ENCODE measurements around the gene PHF10.
"Not testable (repeated sequence)": the region's sequence is repeated elsewhere in the genome, so short reads cannot be mapped to it uniquely, and the experiment has no call there.

Gene PHF10

GRCh38 chr6:169724494-169725124 is at the start of gene PHF10:
TSS of gene PHF10 (minus strand) at chr6:169724500. CDS start at chr6:169723931, 569 bp downstream.
- DNase-seq (ENCODE audit: low read depth): no peak
- peak within 1 kb of the TSS; percentile 65 for H3K4me3 ChIP-seq (ENCODE audit: low read depth, low read length)
- TF ChIP-seq, protein P1, sequence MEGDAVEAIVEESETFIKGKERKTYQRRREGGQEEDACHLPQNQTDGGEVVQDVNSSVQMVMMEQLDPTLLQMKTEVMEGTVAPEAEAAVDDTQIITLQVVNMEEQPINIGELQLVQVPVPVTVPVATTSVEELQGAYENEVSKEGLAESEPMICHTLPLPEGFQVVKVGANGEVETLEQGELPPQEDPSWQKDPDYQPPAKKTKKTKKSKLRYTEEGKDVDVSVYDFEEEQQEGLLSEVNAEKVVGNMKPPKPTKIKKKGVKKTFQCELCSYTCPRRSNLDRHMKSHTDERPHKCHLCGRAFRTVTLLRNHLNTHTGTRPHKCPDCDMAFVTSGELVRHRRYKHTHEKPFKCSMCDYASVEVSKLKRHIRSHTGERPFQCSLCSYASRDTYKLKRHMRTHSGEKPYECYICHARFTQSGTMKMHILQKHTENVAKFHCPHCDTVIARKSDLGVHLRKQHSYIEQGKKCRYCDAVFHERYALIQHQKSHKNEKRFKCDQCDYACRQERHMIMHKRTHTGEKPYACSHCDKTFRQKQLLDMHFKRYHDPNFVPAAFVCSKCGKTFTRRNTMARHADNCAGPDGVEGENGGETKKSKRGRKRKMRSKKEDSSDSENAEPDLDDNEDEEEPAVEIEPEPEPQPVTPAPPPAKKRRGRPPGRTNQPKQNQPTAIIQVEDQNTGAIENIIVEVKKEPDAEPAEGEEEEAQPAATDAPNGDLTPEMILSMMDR (IDR thresholded peaks at IDR 0.05; ENCODE audit: low read depth, low read length, missing control alignments): no peak

GRCh38 chr6:169766921-169767736 is 42.8 kb upstream of the PHF10 start:
- TF ChIP-seq, protein P1 (IDR thresholded peaks at IDR 0.05; ENCODE audit: low read depth, low read length, missing control alignments): no peak

GRCh38 chr6:169766232-169766631 is 41.9 kb upstream of the PHF10 start:
- TF ChIP-seq, protein P1 (IDR thresholded peaks at IDR 0.05; ENCODE audit: low read depth, low read length, missing control alignments): no peak
- DNase-seq (ENCODE audit: low read depth): no peak
- no peak overlapping the region for H3K4me3 ChIP-seq (ENCODE audit: low read depth, low read length)

More at GRCh38 chr6:169766921-169767736, 42.8 kb upstream of the PHF10 start:
- DNase-seq (ENCODE audit: low read depth): no peak
- H3K4me3 ChIP-seq (ENCODE audit: low read depth, low read length): no peak overlapping the region

DNA sequence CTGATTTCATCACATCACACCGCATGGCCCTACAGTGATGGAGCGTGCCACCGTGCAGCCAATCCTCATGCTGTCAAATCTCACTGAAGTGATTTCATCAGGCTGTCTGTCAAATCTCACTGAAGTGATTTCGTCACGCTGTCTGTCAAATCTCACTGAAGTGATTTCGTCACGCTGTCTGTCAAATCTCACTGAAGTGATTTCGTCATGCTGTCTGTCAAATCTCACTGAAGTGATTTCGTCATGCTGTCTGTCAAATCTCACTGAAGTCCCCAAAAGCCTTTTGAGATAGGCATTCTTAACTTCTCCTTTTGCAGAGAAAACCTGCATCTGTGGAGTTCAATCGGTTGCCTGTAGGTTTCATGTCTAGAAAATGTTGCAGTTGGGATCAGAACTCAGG is 41.5 kb upstream of the PHF10 start:
- not testable (repeated sequence) for H3K4me3 ChIP-seq (ENCODE audit: low read depth, low read length); DNase-seq (ENCODE audit: low read depth)

DNA sequence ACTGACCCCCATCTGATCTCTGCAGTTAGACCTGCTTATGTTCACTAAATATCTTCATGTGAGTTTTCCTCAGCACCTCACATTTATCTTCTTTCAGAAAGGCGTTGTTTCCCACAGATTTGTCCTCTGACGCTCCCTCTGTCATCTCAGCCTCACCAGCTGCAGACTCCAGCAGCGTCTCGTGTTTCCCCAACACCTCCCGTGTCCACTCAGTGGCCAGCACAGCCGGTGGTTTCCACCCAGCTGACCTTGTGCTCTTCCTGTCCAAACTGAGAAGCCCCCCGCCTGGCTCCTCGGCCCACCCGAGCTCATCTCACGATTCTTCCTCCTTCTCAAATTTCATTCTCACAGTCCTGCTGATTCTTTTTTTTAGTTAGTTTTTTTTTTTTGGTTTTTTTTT is 39.6 kb upstream of the PHF10 start:
- DNase-seq (ENCODE audit: low read depth): no peak
- H3K4me3 ChIP-seq (ENCODE audit: low read depth, low read length): no peak overlapping the region
- TF ChIP-seq, protein P1 (IDR thresholded peaks at IDR 0.05; ENCODE audit: low read depth, low read length, missing control alignments): no peak

DNA sequence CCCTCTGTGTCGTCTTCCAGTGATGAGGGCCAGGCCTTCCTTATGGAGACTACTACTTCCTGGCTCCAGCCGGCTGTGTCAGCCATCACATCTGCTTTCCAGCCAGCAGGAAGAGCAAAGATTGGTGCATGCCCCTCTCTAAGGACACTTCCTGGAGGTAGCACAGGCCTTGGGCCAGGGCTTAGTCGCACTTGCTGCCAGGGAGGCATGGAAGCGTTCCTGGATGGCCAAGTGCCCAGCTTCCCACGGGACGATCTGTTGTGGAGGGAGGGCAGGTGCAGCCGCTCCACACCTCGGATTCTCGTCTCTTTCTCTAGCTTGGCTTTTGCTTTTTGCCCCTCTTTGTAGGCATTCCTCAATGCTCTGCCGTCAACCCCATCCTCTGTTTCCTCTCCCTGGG is 39.0 kb upstream of the PHF10 start:
- TF ChIP-seq, protein P1 (IDR thresholded peaks at IDR 0.05; ENCODE audit: low read depth, low read length, missing control alignments): no peak
- no peak for DNase-seq (ENCODE audit: low read depth)
- no peak overlapping the region for H3K4me3 ChIP-seq (ENCODE audit: low read depth, low read length)

- no peak for DNase-seq (ENCODE audit: low read depth)
- no peak overlapping the region for H3K4me3 ChIP-seq (ENCODE audit: low read depth, low read length)
- TF ChIP-seq, protein P1 (IDR thresholded peaks at IDR 0.05; ENCODE audit: low read depth, low read length, missing control alignments): no peak
Observed at GRCh38 chr6:169755162-169755561, 30.9 kb upstream of the PHF10 start.

Measured in GM12864 (cell line).